HEK293T (cell line): ENCODE measurements around the gene TGFBR1.

Experiments
- ARNT ChIP-seq: fragments of 450-650 bp; IDR thresholded peaks from 2 replicates; pipeline ENCODE4 v1.6.1; 2017; ENCODE audit warnings: mild to moderate bottlenecking
- BHLHE40 ChIP-seq: fragments of 450-650 bp; IDR thresholded peaks from 2 replicates; pipeline ENCODE4 v1.6.1; 2016; ENCODE audit warnings: mild to moderate bottlenecking, moderate library complexity, borderline replicate concordance
- CTBP1 ChIP-seq: fragments of 450-650 bp; IDR thresholded peaks from 2 replicates; pipeline ENCODE4 v1.6.1; 2016; ENCODE audit warnings: borderline replicate concordance
- ELF4 ChIP-seq: fragments of 450-650 bp; IDR thresholded peaks from 2 replicates; pipeline ENCODE4 v1.6.1; 2017; ENCODE audit warnings: antibody characterized with exemption
- FOXK2 ChIP-seq: fragments of 450-650 bp; IDR thresholded peaks from 2 replicates; pipeline ENCODE4 v1.6.1; 2016; ENCODE audit warnings: mild to moderate bottlenecking
- FOXM1 ChIP-seq: fragments of 450-650 bp; IDR thresholded peaks from 2 replicates; pipeline ENCODE4 v1.6.1; 2017; ENCODE audit warnings: mild to moderate bottlenecking, borderline replicate concordance
- L3MBTL2 ChIP-seq: fragments of 450-650 bp; conservative IDR thresholded peaks from 2 replicates; pipeline ENCODE4 v1.6.1; 2016; ENCODE audit warnings: mild to moderate bottlenecking
- LEF1 ChIP-seq: fragments of 450-650 bp; IDR thresholded peaks from 2 replicates; pipeline ENCODE4 v1.6.1; 2017; ENCODE audit warnings: mild to moderate bottlenecking, borderline replicate concordance
- NFRKB ChIP-seq: fragments of 450-650 bp; IDR thresholded peaks from 2 replicates; pipeline ENCODE4 v1.6.1; 2016; ENCODE audit warnings: mild to moderate bottlenecking, moderate library complexity
- SP1 ChIP-seq: fragments of 450-650 bp; IDR thresholded peaks from 2 replicates; pipeline ENCODE4 v1.6.1; 2017
- SUZ12 ChIP-seq: fragments of 450-650 bp; IDR thresholded peaks from 2 replicates; pipeline ENCODE4 v1.6.1; 2016; ENCODE audit warnings: mild to moderate bottlenecking
- TARDBP ChIP-seq: fragments of 450-650 bp; IDR thresholded peaks from 2 replicates; pipeline ENCODE4 v1.6.1; 2016
- ZNF384 ChIP-seq: fragments of 450-650 bp; IDR thresholded peaks from 2 replicates; pipeline ENCODE4 v1.6.1; 2016
- TF ChIP-seq, protein P1 (sequence below): fragments of 450-650 bp; IDR thresholded peaks from 2 replicates; pipeline ENCODE4 v1.6.1; 2016

DNA sequence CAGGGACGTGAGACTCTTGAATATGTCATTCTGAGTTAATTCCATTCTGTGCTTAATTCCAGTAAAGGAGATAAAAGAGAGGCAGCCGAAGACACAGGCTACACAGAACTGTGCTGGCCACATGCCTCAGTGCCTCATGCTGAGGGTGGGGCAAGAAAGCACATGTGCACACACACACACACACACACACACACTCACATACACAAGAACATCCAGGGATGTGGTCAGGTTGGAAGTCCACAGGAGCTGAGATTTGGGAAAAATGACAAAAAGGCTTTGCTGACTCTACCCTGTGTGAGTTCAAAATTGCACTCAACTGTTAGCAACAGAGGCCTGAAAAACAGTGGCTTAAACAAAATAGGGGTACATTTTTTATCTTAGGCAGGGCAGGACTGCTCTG lies 76.3 kb downstream of the TGFBR1 start:
- TF ChIP-seq SP1, result no peak
- TF ChIP-seq SUZ12, result no peak
- no peak for TF ChIP-seq TARDBP
- no peak for TF ChIP-seq ELF4
- TF ChIP-seq CTBP1, result no peak
- TF ChIP-seq NFRKB, result no peak
- no peak for TF ChIP-seq FOXM1
- no peak for TF ChIP-seq BHLHE40
- TF ChIP-seq FOXK2, result no peak
- no peak for TF ChIP-seq ARNT
- no peak for TF ChIP-seq ZNF384
- TF ChIP-seq, protein P1, sequence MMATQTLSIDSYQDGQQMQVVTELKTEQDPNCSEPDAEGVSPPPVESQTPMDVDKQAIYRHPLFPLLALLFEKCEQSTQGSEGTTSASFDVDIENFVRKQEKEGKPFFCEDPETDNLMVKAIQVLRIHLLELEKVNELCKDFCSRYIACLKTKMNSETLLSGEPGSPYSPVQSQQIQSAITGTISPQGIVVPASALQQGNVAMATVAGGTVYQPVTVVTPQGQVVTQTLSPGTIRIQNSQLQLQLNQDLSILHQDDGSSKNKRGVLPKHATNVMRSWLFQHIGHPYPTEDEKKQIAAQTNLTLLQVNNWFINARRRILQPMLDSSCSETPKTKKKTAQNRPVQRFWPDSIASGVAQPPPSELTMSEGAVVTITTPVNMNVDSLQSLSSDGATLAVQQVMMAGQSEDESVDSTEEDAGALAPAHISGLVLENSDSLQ, result no peak
- no peak for TF ChIP-seq LEF1
- TF ChIP-seq L3MBTL2, result no peak
